GM20000 (cell line): ENCODE results near the gene CHSY1.

ENCODE experiments used
- DNase-seq: peaks from one replicate; pipeline ENCODE4 v3.0.0; 2012; ENCODE audit warnings: low spot score
- TF ChIP-seq, protein P1 (sequence below): IDR thresholded peaks from 2 replicates; pipeline ENCODE4 v1.5.1; 2012; ENCODE audit warnings: mild to moderate bottlenecking, control low read depth; ENCODE audit errors: extremely low read depth, missing control alignments

The CHSY1 gene

DNA sequence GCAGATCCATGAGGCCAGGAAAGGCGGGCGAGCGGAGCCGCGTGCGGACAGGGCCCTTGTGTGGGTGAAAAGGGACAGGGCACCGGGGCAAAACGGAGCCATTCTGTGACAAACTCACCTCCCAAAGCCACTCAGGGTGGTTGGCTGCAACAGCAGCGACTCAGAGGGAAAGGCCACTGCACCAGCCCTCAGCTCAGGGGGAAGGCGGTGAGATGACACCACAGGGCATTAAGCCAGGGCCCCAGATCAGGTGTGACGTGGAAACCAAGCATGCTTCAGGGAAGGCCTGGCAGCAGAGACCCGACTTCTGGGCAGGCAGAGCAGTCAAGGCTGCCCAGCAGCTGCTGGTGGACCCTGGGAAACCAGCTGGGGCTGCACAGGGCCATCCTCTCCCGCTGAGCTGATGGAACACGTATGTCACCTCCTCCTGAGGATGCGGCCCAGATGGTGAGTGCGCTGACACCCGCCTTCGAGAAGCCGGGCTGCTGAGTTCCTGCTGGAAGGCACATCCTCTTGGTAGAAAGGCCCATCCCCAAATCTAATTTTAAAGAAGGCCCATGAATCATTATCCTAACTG, 82.3 kb downstream of the CHSY1 start:
- TF ChIP-seq, protein P1, sequence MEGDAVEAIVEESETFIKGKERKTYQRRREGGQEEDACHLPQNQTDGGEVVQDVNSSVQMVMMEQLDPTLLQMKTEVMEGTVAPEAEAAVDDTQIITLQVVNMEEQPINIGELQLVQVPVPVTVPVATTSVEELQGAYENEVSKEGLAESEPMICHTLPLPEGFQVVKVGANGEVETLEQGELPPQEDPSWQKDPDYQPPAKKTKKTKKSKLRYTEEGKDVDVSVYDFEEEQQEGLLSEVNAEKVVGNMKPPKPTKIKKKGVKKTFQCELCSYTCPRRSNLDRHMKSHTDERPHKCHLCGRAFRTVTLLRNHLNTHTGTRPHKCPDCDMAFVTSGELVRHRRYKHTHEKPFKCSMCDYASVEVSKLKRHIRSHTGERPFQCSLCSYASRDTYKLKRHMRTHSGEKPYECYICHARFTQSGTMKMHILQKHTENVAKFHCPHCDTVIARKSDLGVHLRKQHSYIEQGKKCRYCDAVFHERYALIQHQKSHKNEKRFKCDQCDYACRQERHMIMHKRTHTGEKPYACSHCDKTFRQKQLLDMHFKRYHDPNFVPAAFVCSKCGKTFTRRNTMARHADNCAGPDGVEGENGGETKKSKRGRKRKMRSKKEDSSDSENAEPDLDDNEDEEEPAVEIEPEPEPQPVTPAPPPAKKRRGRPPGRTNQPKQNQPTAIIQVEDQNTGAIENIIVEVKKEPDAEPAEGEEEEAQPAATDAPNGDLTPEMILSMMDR = no peak
- DNase-seq = no peak

DNA sequence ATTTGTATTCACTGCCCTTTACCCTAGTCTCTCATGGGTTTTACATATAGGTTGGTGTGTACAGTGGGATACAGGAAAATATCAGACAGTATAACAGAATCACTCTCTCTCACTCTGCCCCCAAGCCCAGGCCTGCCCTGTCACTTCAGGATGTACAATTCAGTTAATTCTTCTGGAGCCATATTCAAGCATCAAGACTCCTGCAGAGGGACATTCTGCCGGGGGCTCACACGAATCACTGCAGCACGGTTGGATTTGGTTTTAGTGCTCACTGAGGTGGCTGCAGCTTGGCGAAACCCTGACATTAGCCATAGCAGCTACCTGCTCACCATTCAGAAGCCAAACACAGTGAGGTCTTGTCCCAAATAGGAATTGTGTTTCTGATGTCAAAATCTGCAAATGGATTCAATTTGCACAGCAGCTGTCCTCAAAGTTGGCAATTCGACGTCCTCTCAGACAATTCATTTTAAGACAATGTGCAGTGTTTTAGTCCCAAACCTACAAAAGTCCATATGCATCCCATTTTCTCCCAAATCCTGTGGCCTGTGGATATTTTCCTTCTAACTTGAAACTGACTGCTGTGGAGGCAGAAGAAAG, 82.9 kb downstream of the CHSY1 start:
- DNase-seq = no peak
- TF ChIP-seq, protein P1 = no peak

DNA sequence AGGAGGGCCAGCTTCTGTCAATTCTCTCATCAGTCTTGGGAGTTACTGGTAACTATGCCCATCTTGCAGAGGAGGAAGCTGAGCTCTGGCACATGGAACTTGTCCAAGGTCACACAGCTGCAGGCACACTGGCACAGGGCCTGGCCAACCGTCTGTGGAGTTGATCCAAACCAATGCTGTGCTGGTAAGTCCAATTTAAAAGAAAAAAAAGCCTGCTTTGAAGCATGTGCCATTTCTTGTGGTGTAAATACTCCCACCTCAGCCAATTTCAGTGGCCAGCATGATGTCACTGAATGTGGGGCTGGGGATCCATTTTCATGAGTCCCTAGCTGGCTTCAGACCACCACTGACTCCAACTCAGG, 83.4 kb downstream of the CHSY1 start:
- TF ChIP-seq, protein P1 = no peak
- DNase-seq = no peak

DNA sequence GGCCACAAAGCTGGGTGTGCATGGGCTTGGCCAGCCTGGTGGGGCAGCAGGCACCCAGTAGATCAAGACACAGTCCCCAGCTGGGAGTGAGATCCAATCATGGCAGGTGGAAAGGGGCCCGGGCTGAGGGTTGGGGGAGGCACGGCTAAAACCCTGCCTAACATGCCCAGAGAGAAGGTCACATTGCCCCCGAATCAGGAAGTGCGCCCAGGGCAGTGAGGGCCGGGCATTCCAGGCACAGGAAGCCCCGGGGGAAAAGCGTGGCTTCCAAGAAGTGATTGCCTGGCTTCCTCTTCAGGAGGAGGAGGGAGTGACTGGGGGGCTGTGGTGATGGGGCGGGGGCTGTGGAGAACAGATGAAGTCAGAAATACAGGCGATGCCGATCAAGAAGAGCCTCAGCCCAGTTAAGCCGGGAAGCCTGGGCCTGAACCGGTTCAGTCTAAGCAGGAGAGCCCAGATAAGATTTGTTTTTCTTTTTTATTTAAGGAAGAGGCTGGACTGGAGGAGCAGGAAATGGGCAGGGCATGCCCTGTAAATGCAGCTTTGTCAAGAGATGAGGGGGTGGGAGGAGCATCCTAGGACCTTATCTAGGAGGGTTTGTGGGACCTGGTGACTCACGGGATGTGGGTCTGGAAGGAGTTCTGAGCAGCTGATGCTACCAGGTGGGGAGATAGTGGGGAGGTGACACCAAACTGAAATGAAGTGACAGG, 83.9 kb downstream of the CHSY1 start:
- peak; percentile 35 for DNase-seq
- TF ChIP-seq, protein P1 = no peak

DNA sequence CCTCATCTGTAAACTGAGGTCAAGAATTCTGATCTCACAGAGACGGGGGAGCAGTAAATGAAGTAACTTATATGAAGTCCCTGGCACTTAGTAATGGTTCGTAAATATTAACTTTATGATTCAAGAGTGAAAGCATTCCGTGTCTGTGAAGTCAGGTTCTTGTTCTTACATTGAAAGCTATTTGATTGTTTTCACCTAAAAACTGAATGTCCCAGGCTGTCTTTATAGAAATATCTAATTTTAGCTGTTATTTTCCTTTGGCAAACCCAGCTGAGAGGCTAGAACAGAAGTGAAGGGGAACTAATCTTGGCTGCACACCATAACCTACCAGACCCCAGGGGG, 84.5 kb downstream of the CHSY1 start:
- TF ChIP-seq, protein P1 = no peak
- DNase-seq = no peak

DNA sequence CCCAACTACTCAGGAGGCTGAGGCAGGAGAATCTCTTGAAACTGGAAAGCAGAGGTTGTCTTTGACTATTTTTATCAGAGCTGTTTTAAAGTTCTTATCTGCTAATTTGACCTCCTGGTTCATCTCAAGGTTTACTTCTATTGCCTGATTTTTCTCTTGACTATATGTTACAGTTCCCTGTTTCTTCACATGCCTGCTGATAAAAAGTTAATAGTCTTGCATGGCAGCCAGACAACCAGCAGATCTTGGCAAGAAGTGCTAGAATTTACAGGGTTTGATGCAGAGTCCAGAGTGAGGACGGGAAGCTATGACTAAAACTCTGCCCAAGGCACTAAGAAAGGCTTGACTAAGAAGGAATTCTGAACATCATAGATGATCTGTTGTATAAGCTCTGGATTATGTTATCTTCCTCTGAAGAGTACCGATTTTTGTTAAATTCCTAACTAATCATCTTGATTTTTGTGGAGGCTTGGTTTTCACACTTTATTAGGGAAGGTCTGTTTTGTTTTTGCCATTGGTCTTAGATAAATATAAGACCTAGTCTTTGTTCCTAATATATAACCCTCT, 85.9 kb downstream of the CHSY1 start:
- TF ChIP-seq, protein P1 = no peak
- no peak for DNase-seq
